ENCODE data around the gene NMNAT2.

The NMNAT2 gene

GRCh38 chr1:183233113-183233512, 185.1 kb downstream of the NMNAT2 start:
- H3K4me3 ChIP-seq (ENCODE audit: low read depth, low read length) = no peak overlapping the region
- in situ Hi-C loops (cut with HindIII; ENCODE audit: low sequenced_read_pairs) = no loop called here
- TF ChIP-seq CTCF (IDR thresholded peaks at IDR 0.05; ENCODE audit: low read depth, low read length, missing control alignments) = no peak
- DNase-seq (ENCODE audit: low read depth) = no peak

GRCh38 chr1:183231545-183231944, 186.6 kb downstream of the NMNAT2 start:
- H3K4me3 ChIP-seq (ENCODE audit: low read depth, low read length) = no peak overlapping the region
- TF ChIP-seq CTCF (IDR thresholded peaks at IDR 0.05; ENCODE audit: low read depth, low read length, missing control alignments) = no peak
- DNase-seq (ENCODE audit: low read depth) = no peak
- in situ Hi-C loops (cut with HindIII; ENCODE audit: low sequenced_read_pairs) = no loop called here

- no peak for DNase-seq (ENCODE audit: low read depth)
- no peak for TF ChIP-seq CTCF (IDR thresholded peaks at IDR 0.05; ENCODE audit: low read depth, low read length, missing control alignments)
- in situ Hi-C loops (cut with HindIII; ENCODE audit: low sequenced_read_pairs) = no loop called here
- no peak overlapping the region for H3K4me3 ChIP-seq (ENCODE audit: low read depth, low read length)
These were observed 187.8 kb downstream of the NMNAT2 start for GRCh38 chr1:183230413-183230812.

GRCh38 chr1:183228347-183229220, 189.6 kb downstream of the NMNAT2 start:
- no peak for DNase-seq (ENCODE audit: low read depth)
- in situ Hi-C loops (cut with HindIII; ENCODE audit: low sequenced_read_pairs) = no loop called here
- no peak for TF ChIP-seq CTCF (IDR thresholded peaks at IDR 0.05; ENCODE audit: low read depth, low read length, missing control alignments)

GRCh38 chr1:183227422-183228346, 190.5 kb downstream of the NMNAT2 start:
- peak; percentile 82 for TF ChIP-seq CTCF (IDR thresholded peaks at IDR 0.05; ENCODE audit: low read depth, low read length, missing control alignments)
- in situ Hi-C loops (cut with HindIII; ENCODE audit: low sequenced_read_pairs) = no loop called here
- H3K4me3 ChIP-seq (ENCODE audit: low read depth, low read length) = no peak overlapping the region
- no peak for DNase-seq (ENCODE audit: low read depth)

More at GRCh38 chr1:183228347-183229220, 189.6 kb downstream of the NMNAT2 start:
- no peak overlapping the region for H3K4me3 ChIP-seq (ENCODE audit: low read depth, low read length)

- no peak for TF ChIP-seq CTCF (IDR thresholded peaks at IDR 0.05; ENCODE audit: low read depth, low read length, missing control alignments)
- in situ Hi-C loops (cut with HindIII; ENCODE audit: low sequenced_read_pairs) = no loop called here
- H3K4me3 ChIP-seq (ENCODE audit: low read depth, low read length) = no peak overlapping the region
- DNase-seq (ENCODE audit: low read depth) = no peak
These were observed 191.2 kb downstream of the NMNAT2 start for GRCh38 chr1:183226963-183227362.

All from astrocyte of the cerebellum (primary cell).